H1 (cell line): ENCODE measurements around the gene TTR. TPM values are rescaled to one million over a fixed set of nuclear protein-coding genes. Genes with fewer than 3 reads are reported as not detected.

Experiments used
- CTCF ChIA-PET: fragments of 300-600 bp; sonication (Branson Sonifier 250); formaldehyde crosslinking; loops from one replicate; lab custom pipeline; 2021; ENCODE audit not compliant: partially characterized antibody; lab: Charles Lee
- POLR2A ChIA-PET: fragments of 300-600 bp; sonication (Branson Sonifier 250); formaldehyde crosslinking; loops from one replicate; lab custom pipeline; 2021; ENCODE audit warnings: inconsistent platforms; ENCODE audit not compliant: partially characterized antibody; lab: Charles Lee
- DNase-seq, 2 experiments: peaks; one replicate each; pipeline versions ENCODE4 v3.0.0 to v3.0.0-alpha.2; 2010 to 2022; ENCODE audit warnings: low spot score in 2 of 2, low read depth in 1 of 2, mixed read lengths in 1 of 2
- FAIRE-seq: peaks from 2 replicates; lab custom pipeline; 2011; peaks lifted over from hg19 to GRCh38; lab: Jason Lieb, UNC
- H2AFZ ChIP-seq: 2 replicates; pipeline ENCODE4 v1.8.1; 2012; ENCODE audit warnings: low read length, inconsistent platforms
- H2AK5ac ChIP-seq: 2 replicates; pipeline ENCODE4 v1.6.1; 2013; ENCODE audit warnings: low read depth, low read length
- H2BK120ac ChIP-seq: replicated peaks from 2 replicates; pipeline ENCODE3; 2013; ENCODE audit warnings: low read depth, low read length, inconsistent platforms
- H2BK12ac ChIP-seq: 2 replicates; pipeline ENCODE4 v1.6.1; 2013; ENCODE audit warnings: low read depth, low read length
- H2BK15ac ChIP-seq: 2 replicates; pipeline ENCODE4 v1.6.1; 2013; ENCODE audit warnings: low read length
- H2BK20ac ChIP-seq: 2 replicates; pipeline ENCODE4 v1.6.1; 2013; ENCODE audit warnings: low read length
- H2BK5ac ChIP-seq: 2 replicates; pipeline ENCODE4 v1.6.1; 2013; ENCODE audit warnings: low read depth, low read length
- H3K14ac ChIP-seq: 2 replicates; pipeline ENCODE4 v1.6.1; 2013; ENCODE audit warnings: inconsistent platforms; ENCODE audit not compliant: insufficient read length
- H3K18ac ChIP-seq: 2 replicates; pipeline ENCODE4 v1.6.1; 2013; ENCODE audit warnings: low read length; ENCODE audit errors: extremely low read depth
- H3K23ac ChIP-seq: 2 replicates; pipeline ENCODE4 v1.6.1; 2013; ENCODE audit warnings: inconsistent platforms; ENCODE audit not compliant: insufficient read length
- H3K23me2 ChIP-seq: 2 replicates; pipeline ENCODE4 v1.6.1; 2013; ENCODE audit warnings: low read depth, low read length
- H3K27ac ChIP-seq: 2 replicates; pipeline ENCODE4 v1.6.1; 2011; ENCODE audit warnings: low read depth, low read length, inconsistent platforms
- H3K27me3 ChIP-seq, 4 experiments: replicated peaks in 1 of 4; 1 replicate in 1 of 4; 2 replicates in 3 of 4; pipeline versions ENCODE4 v1.6.1 to v1.8.1; 2011 to 2013; ENCODE audit warnings: low read length in 3 of 4, mild to moderate bottlenecking in 3 of 4, inconsistent platforms in 2 of 4, mixed read lengths in 2 of 4, moderate library complexity in 1 of 4; ENCODE audit not compliant: control insufficient read depth in 3 of 4, insufficient read depth in 3 of 4; ENCODE audit errors: extremely low read depth in 1 of 4
- H3K36me3 ChIP-seq, 4 experiments: 2 replicates each; pipeline versions ENCODE4 v1.6.1 to v1.8.1; 2011 to 2013; ENCODE audit warnings: mild to moderate bottlenecking in 4 of 4, low read length in 3 of 4, moderate library complexity in 2 of 4, control low read depth in 1 of 4, inconsistent platforms in 1 of 4; ENCODE audit not compliant: insufficient read depth in 4 of 4, control insufficient read depth in 2 of 4
- H3K4ac ChIP-seq: replicated peaks from 2 replicates; pipeline ENCODE3; 2013; ENCODE audit warnings: low read length, low read depth, mixed read lengths, inconsistent platforms; ENCODE audit not compliant: insufficient read length
- H3K4me1 ChIP-seq, 4 experiments: replicated peaks in 1 of 4; 1 replicate in 1 of 4; 2 replicates in 3 of 4; pipeline versions ENCODE4 v1.6.1 to v1.8.1; 2011 to 2013; ENCODE audit warnings: low read length in 3 of 4, inconsistent platforms in 2 of 4, mixed read lengths in 1 of 4; ENCODE audit not compliant: insufficient read depth in 4 of 4, control insufficient read depth in 3 of 4
- H3K4me2 ChIP-seq, 2 experiments: 2 replicates each; pipeline versions ENCODE4 v1.6.1 to v1.8.1; 2011 to 2013; ENCODE audit warnings: low read depth in 2 of 2, low read length in 2 of 2, control low read depth in 1 of 2, inconsistent platforms in 1 of 2, mild to moderate bottlenecking in 1 of 2; ENCODE audit not compliant: insufficient read depth in 1 of 2
- H3K4me3 ChIP-seq, 4 experiments: fragments of 200-600, 300-600 bp in 1 of 4; sonication (generic), shearing (Covaris generic), sonication (Bioruptor Twin) in 1 of 4; 2 replicates each; pipeline versions ENCODE4 v1.5.1 to v1.8.1; 2011 to 2016; ENCODE audit warnings: low read length in 4 of 4, low read depth in 3 of 4, control low read depth in 2 of 4, inconsistent platforms in 2 of 4, mild to moderate bottlenecking in 2 of 4, mixed read lengths in 1 of 4, moderate library complexity in 1 of 4; ENCODE audit not compliant: insufficient read depth in 2 of 4; ENCODE audit errors: extremely low read depth in 1 of 4
- H3K56ac ChIP-seq: replicated peaks from 2 replicates; pipeline ENCODE3; 2013; ENCODE audit warnings: low read depth, mild to moderate bottlenecking, mixed read lengths, low read length, inconsistent platforms; ENCODE audit not compliant: insufficient read length
- H3K79me1 ChIP-seq: 2 replicates; pipeline ENCODE4 v1.6.1; 2013; ENCODE audit warnings: low read depth, low read length, control low read depth
- H3K79me2 ChIP-seq, 2 experiments: 2 replicates each; pipeline versions ENCODE4 v1.6.1 to v1.8.1; 2012 to 2013; ENCODE audit warnings: low read length in 2 of 2, mild to moderate bottlenecking in 2 of 2, inconsistent platforms in 1 of 2; ENCODE audit not compliant: insufficient read depth in 2 of 2, control insufficient read depth in 1 of 2
- H3K9ac ChIP-seq, 4 experiments: replicated peaks in 1 of 4; 1 replicate in 1 of 4; 2 replicates in 3 of 4; pipeline versions ENCODE4 v1.6.1 to v1.8.1; 2011 to 2013; ENCODE audit warnings: low read depth in 3 of 4, low read length in 3 of 4, control low read depth in 2 of 4, mild to moderate bottlenecking in 2 of 4, moderate library complexity in 2 of 4, inconsistent platforms in 1 of 4; ENCODE audit errors: extremely low read depth in 1 of 4
- H3K9me3 ChIP-seq, 2 experiments: 2 replicates each; pipeline versions ENCODE4 v1.6.1 to v1.8.1; 2012 to 2013; ENCODE audit warnings: mild to moderate bottlenecking in 2 of 2, moderate library complexity in 2 of 2, control low read depth in 1 of 2, inconsistent platforms in 1 of 2, low read depth in 1 of 2, low read length in 1 of 2, mixed read lengths in 1 of 2; ENCODE audit not compliant: insufficient read depth in 2 of 2
- H4K20me1 ChIP-seq, 2 experiments: replicated peaks in 1 of 2; 2 replicates each; pipeline versions ENCODE3 to v1.8.1; 2011 to 2013; ENCODE audit warnings: inconsistent platforms in 2 of 2, low read length in 2 of 2, mild to moderate bottlenecking in 1 of 2; ENCODE audit not compliant: insufficient read depth in 2 of 2, control insufficient read depth in 1 of 2
- H4K5ac ChIP-seq: 2 replicates; pipeline ENCODE4 v1.6.1; 2013; ENCODE audit warnings: low read length, low read depth, mixed read lengths, inconsistent platforms; ENCODE audit not compliant: insufficient read length
- H4K8ac ChIP-seq: 2 replicates; pipeline ENCODE4 v1.8.0; 2013; ENCODE audit warnings: mild to moderate bottlenecking, moderate library complexity, low read length, inconsistent platforms; ENCODE audit not compliant: insufficient read depth; ENCODE audit errors: extremely low read depth
- H4K91ac ChIP-seq: replicated peaks from 2 replicates; pipeline ENCODE3; 2013; ENCODE audit warnings: low read length, mixed read lengths, inconsistent platforms; ENCODE audit not compliant: insufficient read length
- ASH2L ChIP-seq: fragments of 200-600, 300-600 bp; sonication (generic); IDR thresholded peaks from one replicate; pipeline ENCODE4 v1.7.1; 2017; ENCODE audit warnings: low read length
- EP300 ChIP-seq, 2 experiments: IDR thresholded peaks; 1 replicate in 1 of 2; 2 replicates in 1 of 2; pipeline ENCODE4 v1.6.1; 2011 to 2012; ENCODE audit warnings: low read depth in 2 of 2, low read length in 2 of 2, mild to moderate bottlenecking in 2 of 2, borderline replicate concordance in 1 of 2, inconsistent platforms in 1 of 2, moderate library complexity in 1 of 2
- JUND ChIP-seq: IDR thresholded peaks from 2 replicates; pipeline ENCODE4 v1.6.1; 2011; ENCODE audit warnings: mild to moderate bottlenecking, improper control_type of control experiment, low read length
- POLR2A ChIP-seq, 2 experiments: IDR thresholded peaks; 1 replicate in 1 of 2; 2 replicates in 1 of 2; pipeline ENCODE4 v1.6.1; 2011; ENCODE audit warnings: low read depth in 2 of 2, low read length in 2 of 2, mild to moderate bottlenecking in 2 of 2; ENCODE audit errors: control extremely low read depth in 1 of 2
- SAP30 ChIP-seq: fragments of 300-600 bp; sonication (generic); IDR thresholded peaks from 2 replicates; pipeline ENCODE4 v1.7.1; 2012; ENCODE audit warnings: low read length, moderate library complexity, mild to moderate bottlenecking, inconsistent platforms; ENCODE audit not compliant: insufficient read depth, insufficient replicate concordance
- SP4 ChIP-seq: IDR thresholded peaks from 2 replicates; pipeline ENCODE4 v1.6.1; 2012; ENCODE audit warnings: low read length, inconsistent platforms
- YY1 ChIP-seq: IDR thresholded peaks from 2 replicates; pipeline ENCODE4 v1.6.1; 2011; ENCODE audit warnings: low read depth, mild to moderate bottlenecking, low read length
- WGBS, 2 experiments: shearing (Covaris generic) in 1 of 2; methylation state at CpG; one replicate each; pipeline versions ENCODE4 v1.1.6 to v1.1.7; 2013 to 2015; ENCODE audit warnings: low lambda C conversion rate in 2 of 2, mixed read lengths in 2 of 2, inconsistent platforms in 1 of 2, low coverage in 1 of 2, missing lambda C conversion rate in 1 of 2; ENCODE audit not compliant: insufficient replicate concordance in 2 of 2, insufficient coverage in 1 of 2, insufficient read length in 1 of 2; ENCODE audit errors: extremely low coverage in 1 of 2, missing lambda C conversion rate in 1 of 2; 5-methylcytosine and 5-hydroxymethylcytosine counted together
- polyA plus RNA-seq, 7 experiments: library from polyadenylated mRNA; depleted of rRNA in 3 of 7; stranded (reverse) in 5 of 7; unstranded in 2 of 7; fragments of >200 nt in 5 of 7; fragments of 200-250 nt in 2 of 7; gene quantifications; 1 replicate in 5 of 7; 2 replicates in 1 of 7; 4 replicates in 1 of 7; pipeline versions ENCODE4 v1.2.1 to v1.2.3, GENCODE V29; 2011 to 2013; ENCODE audit warnings: missing spikeins in 2 of 7, mixed read lengths in 2 of 7
- total RNA-seq: library from RNA; stranded (reverse); fragmentation: NEBNext Ultra II Directional; extraction: Animal tissue kit (Norgen Biotek cat#: 25700); gene quantifications from 2 replicates; pipeline ENCODE4 v1.2.1, GENCODE V29; 2021
- TF ChIP-seq, protein P1 (sequence below): IDR thresholded peaks from 2 replicates; pipeline ENCODE4 v1.6.1; 2012; ENCODE audit warnings: inconsistent platforms
- TF ChIP-seq, protein P2 (sequence below), 3 experiments: IDR thresholded peaks; 1 replicate in 2 of 3; 2 replicates in 1 of 3; pipeline versions ENCODE4 v1.5.1 to v1.6.1; 2011; ENCODE audit warnings: low read length in 3 of 3, mild to moderate bottlenecking in 3 of 3, inconsistent platforms in 2 of 3, low read depth in 1 of 3, moderate library complexity in 1 of 3; ENCODE audit not compliant: insufficient read depth in 1 of 3; ENCODE audit errors: control extremely low read depth in 1 of 3

TTR gene
- total and polyA plus RNA-seq, 2 of the 8 experiments (the other 6 are each of a cell fraction or from before 2014, with no cell fraction given), result not detected

DNA sequence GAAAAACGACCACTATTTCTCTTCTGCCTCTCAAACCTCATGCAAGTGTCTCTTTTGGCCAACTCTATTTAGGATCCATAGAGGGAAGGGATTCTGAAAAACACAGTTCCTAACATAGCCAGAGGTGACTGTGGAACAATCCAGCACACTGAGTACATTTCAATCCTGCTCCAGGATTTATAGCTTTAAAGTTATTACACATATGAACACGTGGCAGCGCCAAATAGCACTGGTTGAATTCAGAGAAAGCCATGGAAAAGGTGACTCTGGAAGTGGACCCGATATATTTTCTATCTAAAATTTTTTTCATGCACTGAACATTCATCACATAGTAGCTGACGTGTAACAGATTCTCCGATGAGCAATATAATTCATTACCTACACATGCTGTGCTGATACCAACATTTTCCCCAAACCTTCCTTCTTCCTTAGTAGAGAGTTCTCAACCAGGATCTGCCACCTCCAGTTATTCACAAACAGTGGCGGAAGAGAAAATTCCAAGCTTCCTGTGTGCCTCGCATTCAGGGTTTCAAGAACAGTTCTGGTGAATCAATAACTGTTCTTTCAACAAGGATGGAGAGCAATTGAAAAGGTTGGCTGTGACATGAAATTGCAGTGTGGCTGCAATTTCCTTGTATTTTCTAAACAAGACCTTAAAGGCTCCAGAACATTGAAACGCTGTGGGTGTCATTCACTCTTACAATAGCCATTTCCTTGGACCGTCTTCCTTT, 25.7 kb upstream of the TTR start:
- Histone ChIP-seq H3K36me3 (no peaks in the 10 kb centered on the region), H3K9ac (no peak overlapping the region), H2BK12ac (no peak overlapping the region), H3K56ac (no peak overlapping the region), H4K5ac (no peak overlapping the region), H2BK5ac (no peak overlapping the region), H4K20me1 (no peaks in the 10 kb centered on the region), H3K4me2 (no peak overlapping the region), H2BK20ac (no peak overlapping the region), H4K91ac (no peak overlapping the region), H3K27ac (no peak overlapping the region), H3K14ac (no peak overlapping the region), H2BK15ac (no peak overlapping the region), H3K18ac (no peak overlapping the region), H2AK5ac (no peak overlapping the region), H2BK120ac (no peak overlapping the region), H3K23ac (no peak overlapping the region), H3K4me1 (no peaks in the 10 kb centered on the region), H3K23me2 (no peaks in the 10 kb centered on the region), H3K27me3 (no peaks in the 10 kb centered on the region), H3K79me1 (no peaks in the 10 kb centered on the region), H4K8ac (no peak overlapping the region), H2AFZ (0 out of 2 replicates have a peak overlapping the region, but pooled peaks have one; percentile 77), H3K79me2 (no peaks in the 10 kb centered on the region), H3K4me3 (no peak overlapping the region), H3K9me3 (no peaks in the 10 kb centered on the region), H3K4ac (no peak overlapping the region)
- ChIA-PET POLR2A (no interaction called here), CTCF (interaction anchor here (0.6 to 1.6 kb wide), 7 partner anchors 10 to 158 kb away, joined by 3 to 5 read pairs (median 3); no protein-coding TSS in a partner anchor)
- no peak for DNase-seq
- 92% methylated on average over 10 of the region's 10 CpGs; no CpG with 5 or more reads in 1 of the 2 experiments for WGBS, 2 experiments
- no peak for FAIRE-seq
- TF ChIP-seq SP4, result no peak
- no peak for TF ChIP-seq ASH2L
- TF ChIP-seq POLR2A (IDR thresholded peaks at IDR 0.05; ENCODE audit: control extremely low read depth in 1 of 2, low read depth in 2 of 2, low read length in 2 of 2), result no peak
- TF ChIP-seq, protein P1, sequence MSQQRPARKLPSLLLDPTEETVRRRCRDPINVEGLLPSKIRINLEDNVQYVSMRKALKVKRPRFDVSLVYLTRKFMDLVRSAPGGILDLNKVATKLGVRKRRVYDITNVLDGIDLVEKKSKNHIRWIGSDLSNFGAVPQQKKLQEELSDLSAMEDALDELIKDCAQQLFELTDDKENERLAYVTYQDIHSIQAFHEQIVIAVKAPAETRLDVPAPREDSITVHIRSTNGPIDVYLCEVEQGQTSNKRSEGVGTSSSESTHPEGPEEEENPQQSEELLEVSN, result no peak
- no peak for TF ChIP-seq YY1
- TF ChIP-seq, protein P2, sequence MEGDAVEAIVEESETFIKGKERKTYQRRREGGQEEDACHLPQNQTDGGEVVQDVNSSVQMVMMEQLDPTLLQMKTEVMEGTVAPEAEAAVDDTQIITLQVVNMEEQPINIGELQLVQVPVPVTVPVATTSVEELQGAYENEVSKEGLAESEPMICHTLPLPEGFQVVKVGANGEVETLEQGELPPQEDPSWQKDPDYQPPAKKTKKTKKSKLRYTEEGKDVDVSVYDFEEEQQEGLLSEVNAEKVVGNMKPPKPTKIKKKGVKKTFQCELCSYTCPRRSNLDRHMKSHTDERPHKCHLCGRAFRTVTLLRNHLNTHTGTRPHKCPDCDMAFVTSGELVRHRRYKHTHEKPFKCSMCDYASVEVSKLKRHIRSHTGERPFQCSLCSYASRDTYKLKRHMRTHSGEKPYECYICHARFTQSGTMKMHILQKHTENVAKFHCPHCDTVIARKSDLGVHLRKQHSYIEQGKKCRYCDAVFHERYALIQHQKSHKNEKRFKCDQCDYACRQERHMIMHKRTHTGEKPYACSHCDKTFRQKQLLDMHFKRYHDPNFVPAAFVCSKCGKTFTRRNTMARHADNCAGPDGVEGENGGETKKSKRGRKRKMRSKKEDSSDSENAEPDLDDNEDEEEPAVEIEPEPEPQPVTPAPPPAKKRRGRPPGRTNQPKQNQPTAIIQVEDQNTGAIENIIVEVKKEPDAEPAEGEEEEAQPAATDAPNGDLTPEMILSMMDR (IDR thresholded peaks at IDR 0.05; ENCODE audit: control extremely low read depth in 1 of 3, insufficient read depth in 1 of 3, low read depth in 1 of 3, low read length in 3 of 3), result no peak
- no peak for TF ChIP-seq JUND
- TF ChIP-seq EP300 (IDR thresholded peaks at IDR 0.05; ENCODE audit: borderline replicate concordance in 1 of 2, low read depth in 2 of 2, low read length in 2 of 2), result no peak
- TF ChIP-seq SAP30, result no peak
